Activated CD8-positive, alpha-beta T cell treated with anti-CD3 and anti-CD28 coated beads for 36 hours (primary cell): Measurements from ENCODE around the gene COL18A1. TPM values are rescaled to one million over a fixed set of nuclear protein-coding genes. Genes with fewer than 3 reads are reported as not detected.

Source experiments
- ATAC-seq: fragments of 200-7000 bp; cut with Tn5 transposase; one replicate; pipeline ENCODE4 v1.10.0; 2021; ENCODE audit warnings: mild to moderate bottlenecking, moderate library complexity
- CTCF ChIA-PET: fragments of 350-600 bp; sonication (Branson Sonifier 250); formaldehyde crosslinking; loops from one replicate; lab custom pipeline; 2021; ENCODE audit warnings: antibody characterized with exemption; lab: Charles Lee
- POLR2A ChIA-PET: fragments of 350-600 bp; sonication (Branson Sonifier 250); formaldehyde crosslinking; loops from one replicate; lab custom pipeline; 2021; ENCODE audit warnings: antibody characterized with exemption; lab: Charles Lee
- DNase-seq: peaks from one replicate; pipeline ENCODE4 v3.0.0-alpha.2; 2020
- H3K27ac Mint-ChIP-seq: one replicate; pipeline ENCODE4 v1.8.0; 2021; ENCODE audit warnings: mild to moderate bottlenecking, mixed read lengths
- H3K27me3 Mint-ChIP-seq: one replicate; pipeline ENCODE4 v1.8.0; 2021; ENCODE audit warnings: mixed read lengths
- H3K36me3 Mint-ChIP-seq: one replicate; pipeline ENCODE4 v1.8.0; 2021; ENCODE audit warnings: low read depth, mixed read lengths
- H3K4me1 Mint-ChIP-seq: one replicate; pipeline ENCODE4 v1.8.0; 2021; ENCODE audit warnings: low read depth, mixed read lengths
- H3K4me3 Mint-ChIP-seq: one replicate; pipeline ENCODE4 v1.8.0; 2021; ENCODE audit warnings: mild to moderate bottlenecking, moderate library complexity, mixed read lengths
- H3K9me3 Mint-ChIP-seq: one replicate; pipeline ENCODE4 v1.8.0; 2021; ENCODE audit warnings: mixed read lengths
- intact Hi-C: fragments of 100-400 bp; cut with micrococcal nuclease; formaldehyde crosslinking; loops from one replicate; pipeline ENCODE4 v1.10.0; 2022
- total RNA-seq, 2 experiments: library from RNA; stranded (reverse); gene quantifications; one replicate each; pipeline ENCODE4 v1.2.3, GENCODE V29; 2021
- TF ChIP-seq, protein P1 (sequence below): fragments of 200-600 bp; IDR thresholded peaks from one replicate; pipeline ENCODE4 v1.8.0; 2022; ENCODE audit warnings: antibody characterized with exemption, mild to moderate bottlenecking

COL18A1 gene
- 1 to 10 TPM; 9.4 to 9.7 TPM for total RNA-seq

DNA sequence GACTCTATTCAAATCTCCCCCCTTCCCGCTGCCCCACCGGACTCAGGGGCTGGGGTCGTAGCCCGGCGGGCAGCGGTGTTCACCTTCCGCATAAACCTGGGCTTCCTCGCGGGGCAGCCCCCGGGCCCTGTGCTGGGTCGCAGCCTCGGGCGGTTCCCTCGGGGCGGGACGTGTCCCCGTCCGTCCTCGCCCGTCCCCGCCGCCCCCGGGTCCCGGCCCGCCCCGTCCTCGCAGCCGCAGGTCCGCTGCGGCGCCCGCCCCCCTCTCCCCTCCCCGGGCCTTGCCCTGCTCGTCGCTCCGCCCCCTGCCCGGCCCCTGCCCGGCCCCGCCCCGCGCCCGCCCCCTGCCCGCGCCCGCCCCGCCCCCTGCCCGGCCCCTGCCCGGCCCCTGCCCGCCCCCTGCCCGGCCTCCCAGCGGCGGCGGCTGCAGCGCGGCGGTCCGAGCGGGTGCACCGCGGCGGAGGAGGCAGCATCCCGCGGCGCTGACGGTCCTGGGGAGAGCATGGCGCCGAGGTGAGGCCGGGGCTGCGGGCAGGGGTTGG, at the start of gene COL18A1:
TSS of gene COL18A1 (plus strand) at position 436 of the 541 bp plus-strand sequence. CDS start at position 502, 66 bp downstream.
- Mint-ChIP-seq H3K27ac (no peak within 1 kb of the TSS), H3K4me3 (peak within 1 kb of the TSS; percentile 63), H3K9me3 (peaks cover 7% of the 10 kb centered on the region), H3K36me3 (no peaks in the 10 kb centered on the region), H3K27me3 (peaks cover 58% of the 10 kb centered on the region), H3K4me1 (peaks cover 11% of the 10 kb centered on the region)
- POLR2A ChIA-PET = no interaction called here
- TF ChIP-seq, protein P1, sequence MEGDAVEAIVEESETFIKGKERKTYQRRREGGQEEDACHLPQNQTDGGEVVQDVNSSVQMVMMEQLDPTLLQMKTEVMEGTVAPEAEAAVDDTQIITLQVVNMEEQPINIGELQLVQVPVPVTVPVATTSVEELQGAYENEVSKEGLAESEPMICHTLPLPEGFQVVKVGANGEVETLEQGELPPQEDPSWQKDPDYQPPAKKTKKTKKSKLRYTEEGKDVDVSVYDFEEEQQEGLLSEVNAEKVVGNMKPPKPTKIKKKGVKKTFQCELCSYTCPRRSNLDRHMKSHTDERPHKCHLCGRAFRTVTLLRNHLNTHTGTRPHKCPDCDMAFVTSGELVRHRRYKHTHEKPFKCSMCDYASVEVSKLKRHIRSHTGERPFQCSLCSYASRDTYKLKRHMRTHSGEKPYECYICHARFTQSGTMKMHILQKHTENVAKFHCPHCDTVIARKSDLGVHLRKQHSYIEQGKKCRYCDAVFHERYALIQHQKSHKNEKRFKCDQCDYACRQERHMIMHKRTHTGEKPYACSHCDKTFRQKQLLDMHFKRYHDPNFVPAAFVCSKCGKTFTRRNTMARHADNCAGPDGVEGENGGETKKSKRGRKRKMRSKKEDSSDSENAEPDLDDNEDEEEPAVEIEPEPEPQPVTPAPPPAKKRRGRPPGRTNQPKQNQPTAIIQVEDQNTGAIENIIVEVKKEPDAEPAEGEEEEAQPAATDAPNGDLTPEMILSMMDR = no peak
- DNase-seq = peak; percentile 37
- ATAC-seq = peak; percentile 62
- intact Hi-C loops = no loop called here
- CTCF ChIA-PET = no interaction called here

DNA sequence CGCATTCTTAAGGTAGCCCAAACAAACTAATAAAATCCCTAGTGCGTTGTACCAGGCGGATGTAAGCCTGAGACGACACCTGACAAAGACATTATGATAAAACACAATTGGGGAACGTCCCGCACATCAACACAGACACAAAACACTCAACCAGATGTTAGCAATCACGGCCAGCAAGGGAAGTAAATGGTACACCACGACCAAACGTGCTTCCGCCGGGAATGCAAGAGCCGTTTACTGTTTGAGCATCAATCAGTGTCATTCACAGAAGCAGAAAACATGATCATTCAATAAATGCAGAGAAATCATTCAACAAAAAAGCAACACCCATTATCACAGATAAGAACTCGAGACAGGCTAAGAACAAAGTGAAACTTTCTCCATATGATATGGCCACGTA, 49.4 kb upstream of the COL18A1 start:
- H3K9me3 Mint-ChIP-seq = no peaks in the 10 kb centered on the region
- peaks cover 6% of the 10 kb centered on the region for H3K4me1 Mint-ChIP-seq
- H3K27ac Mint-ChIP-seq = no peak overlapping the region
- peaks cover 22% of the 10 kb centered on the region for H3K27me3 Mint-ChIP-seq
- POLR2A ChIA-PET = no interaction called here
- intact Hi-C loops = no loop called here
- TF ChIP-seq, protein P1 = no peak
- no peak for DNase-seq
- ATAC-seq = no peak
- CTCF ChIA-PET = interaction anchor here (1.3 kb wide), 1 partner anchor 203 kb away, joined by 3 read pairs; no protein-coding TSS in a partner anchor
- no peaks in the 10 kb centered on the region for H3K36me3 Mint-ChIP-seq
- no peak overlapping the region for H3K4me3 Mint-ChIP-seq

DNA sequence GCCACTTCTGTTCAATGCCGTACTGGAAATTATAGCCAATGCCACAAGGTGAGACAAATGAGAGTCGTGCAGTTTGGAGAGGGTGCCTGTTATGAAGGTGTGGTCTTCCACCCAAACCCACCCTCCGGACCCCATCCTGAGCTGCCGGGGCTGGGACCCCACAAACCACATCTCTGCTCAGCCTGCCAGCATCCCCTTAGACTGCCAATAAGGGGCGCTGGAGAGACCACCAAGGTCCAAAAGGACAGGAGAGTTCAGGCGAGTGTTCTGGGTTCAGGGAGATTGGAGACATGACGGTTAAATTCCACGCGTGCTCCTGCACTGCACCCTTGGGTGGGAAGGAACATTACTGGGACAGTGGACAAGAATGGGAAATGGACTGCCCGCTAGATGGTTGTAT, 48.7 kb upstream of the COL18A1 start:
- no peak overlapping the region for H3K4me3 Mint-ChIP-seq
- ATAC-seq (no peak), DNase-seq (no peak)
- H3K9me3 Mint-ChIP-seq = no peaks in the 10 kb centered on the region
- H3K27ac Mint-ChIP-seq = no peak overlapping the region
- ChIA-PET CTCF (interaction anchor here (1.3 kb wide), 1 partner anchor 204 kb away, joined by 3 read pairs; no protein-coding TSS in a partner anchor), POLR2A (no interaction called here)
- TF ChIP-seq, protein P1 = peak; percentile 20
- intact Hi-C loops = no loop called here
- H3K36me3 Mint-ChIP-seq = no peaks in the 10 kb centered on the region
- H3K4me1 Mint-ChIP-seq = peaks cover 6% of the 10 kb centered on the region
- H3K27me3 Mint-ChIP-seq = peaks cover 20% of the 10 kb centered on the region

DNA sequence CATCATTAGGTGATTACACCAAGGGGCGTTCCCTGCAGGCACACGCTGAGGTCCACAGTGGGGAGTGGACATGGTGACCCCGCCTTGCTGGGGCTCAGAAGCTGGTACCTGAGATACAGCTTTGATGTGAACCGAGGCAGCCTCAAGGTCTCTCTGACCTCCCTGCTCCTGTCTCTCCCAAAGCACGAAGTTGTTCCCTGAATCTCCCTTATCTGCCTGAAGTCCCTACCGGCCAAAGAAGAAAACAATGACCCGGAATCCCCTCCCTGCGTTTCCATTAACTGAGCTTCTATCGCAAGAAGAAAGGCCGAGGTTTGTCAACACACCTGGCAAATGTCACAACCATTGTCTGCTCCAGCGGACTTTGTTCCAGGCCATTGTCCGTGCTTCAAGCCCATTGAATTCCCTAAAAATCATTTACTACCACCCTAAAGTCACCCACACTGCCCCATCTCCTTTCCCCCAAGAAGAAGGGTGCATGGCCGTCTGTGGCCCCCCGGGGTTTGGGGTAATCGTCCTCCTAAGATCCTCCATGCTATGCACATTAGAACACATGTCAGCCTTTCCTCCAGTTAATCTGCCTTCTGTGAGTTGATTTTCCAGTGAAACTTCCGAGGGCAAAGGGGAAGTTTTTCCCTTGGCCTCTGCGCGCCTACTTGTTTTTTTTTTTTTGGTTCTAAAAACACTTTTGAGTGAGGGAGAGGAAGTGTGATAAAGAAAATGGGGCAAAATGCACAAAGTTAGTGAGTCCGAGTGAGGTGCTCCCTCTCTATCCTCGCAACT, 48.1 kb upstream of the COL18A1 start:
- Mint-ChIP-seq H3K27me3 (peaks cover 20% of the 10 kb centered on the region), H3K36me3 (no peaks in the 10 kb centered on the region), H3K27ac (no peak overlapping the region), H3K4me1 (peaks cover 6% of the 10 kb centered on the region), H3K9me3 (no peaks in the 10 kb centered on the region), H3K4me3 (no peak overlapping the region)
- TF ChIP-seq, protein P1 = no peak
- intact Hi-C loops = no loop called here
- ATAC-seq = no peak
- no peak for DNase-seq
- ChIA-PET POLR2A (no interaction called here), CTCF (interaction anchor here (1.3 kb wide), 1 partner anchor 204 kb away, joined by 3 read pairs; no protein-coding TSS in a partner anchor)
